SKM-1 treated with dmso at 0.1 percent for 144 hours (cell line): ENCODE data around the gene PROK1.
A peak's percentile ranks its signal among the peaks of the same experiment; 100 is the strongest.
"Not testable (repeated sequence)": the region's sequence is repeated elsewhere in the genome, so short reads cannot be mapped to it uniquely, and the experiment has no call there.

ENCODE experiments used
- DNase-seq: peaks from one replicate; lab custom pipeline; 2025; ENCODE audit not compliant: unreplicated experiment; lab: John Stamatoyannopoulos, UW

The PROK1 gene, protein sequence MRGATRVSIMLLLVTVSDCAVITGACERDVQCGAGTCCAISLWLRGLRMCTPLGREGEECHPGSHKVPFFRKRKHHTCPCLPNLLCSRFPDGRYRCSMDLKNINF

DNA sequence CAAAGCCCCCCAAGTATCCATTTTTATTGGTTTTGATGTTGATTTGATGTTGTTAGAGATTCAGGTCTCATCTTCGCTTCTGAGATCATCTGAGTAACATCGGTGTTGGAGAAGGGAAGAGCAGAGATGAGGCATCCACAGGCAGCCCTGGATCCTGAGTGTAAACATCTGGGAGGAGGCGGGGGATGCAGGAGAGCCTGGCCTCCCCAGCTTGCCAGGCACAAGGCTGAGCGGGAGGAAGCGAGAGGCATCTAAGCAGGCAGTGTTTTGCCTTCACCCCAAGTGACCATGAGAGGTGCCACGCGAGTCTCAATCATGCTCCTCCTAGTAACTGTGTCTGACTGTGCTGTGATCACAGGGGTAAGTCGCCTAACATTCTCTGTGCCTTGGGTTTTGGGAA, at the start of gene PROK1:
Gene PROK1, plus strand, starts transcription at position 221 of the 400 bp plus-strand sequence. Its CDS starts 68 bp downstream, at position 289.
- DNase-seq, result no peak

GRCh38 chr1:110403805-110404204, 47.1 kb upstream of the PROK1 start:
- no peak for DNase-seq

- DNase-seq, result no peak
Observed at GRCh38 chr1:110404401-110404800, 46.5 kb upstream of the PROK1 start.

DNA sequence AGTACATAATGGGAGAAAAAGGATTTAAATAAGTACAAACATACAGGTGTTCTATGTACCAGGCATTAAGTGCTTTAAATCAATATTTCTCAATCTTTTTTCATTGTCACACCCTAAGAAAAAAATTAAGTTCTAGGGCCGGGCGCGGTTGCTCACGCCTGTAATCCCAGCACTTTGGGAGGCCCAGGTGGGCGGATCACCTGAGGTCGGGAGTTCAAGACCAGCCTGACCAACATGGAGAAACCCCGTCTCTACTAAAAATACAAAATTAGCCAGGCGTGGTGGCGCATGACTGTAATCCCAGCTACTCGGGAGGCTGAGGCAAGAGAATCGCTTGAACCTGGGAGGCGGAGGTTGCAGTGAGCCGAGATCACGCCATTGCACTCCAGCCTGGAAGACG, 44.5 kb upstream of the PROK1 start:
- not testable (repeated sequence) for DNase-seq

DNA sequence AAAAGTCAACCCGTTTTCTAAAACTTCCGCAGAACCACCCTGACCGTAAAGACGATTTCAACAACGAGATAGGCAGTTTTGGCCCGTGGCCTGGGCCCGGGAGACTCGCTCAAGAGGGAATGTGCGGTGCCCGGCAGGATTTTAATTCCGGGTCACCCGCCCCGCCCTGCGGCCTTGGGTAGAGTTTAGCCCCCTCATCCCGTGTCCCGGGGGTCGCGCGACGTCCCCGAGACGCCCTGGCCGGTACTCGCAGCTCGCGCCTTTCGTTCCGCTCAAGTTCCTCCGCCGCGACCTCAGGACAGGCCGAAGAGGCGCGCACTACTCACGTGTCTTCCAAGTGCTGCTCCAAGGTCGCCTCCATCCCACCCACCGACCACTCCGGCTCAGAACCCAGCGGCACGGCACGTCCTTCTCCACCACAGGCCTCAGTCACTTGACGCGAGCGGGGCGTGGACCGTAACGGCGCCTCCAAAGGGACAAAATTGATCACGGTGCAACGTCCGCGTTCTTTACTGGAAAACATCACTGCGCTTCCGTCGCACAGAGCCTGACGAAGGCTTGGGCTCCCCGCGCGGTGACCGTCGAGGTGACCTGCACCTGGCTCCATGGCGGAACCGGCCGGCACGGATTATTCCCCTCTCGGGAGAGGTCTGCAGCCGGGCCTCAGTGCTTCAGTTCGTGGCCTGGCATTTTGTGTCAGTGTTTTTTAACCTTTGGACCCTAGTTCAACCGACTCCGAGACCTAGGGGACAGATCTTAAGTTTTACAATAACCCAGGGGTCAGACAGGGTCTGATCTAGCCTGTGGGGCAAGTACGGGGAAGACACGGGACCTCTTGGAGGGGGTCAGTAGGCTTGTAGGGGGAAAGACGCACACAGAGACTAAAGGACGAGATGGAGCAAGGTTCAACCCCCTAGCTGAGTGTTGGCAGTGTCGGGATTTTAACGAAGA, 43.4 kb upstream of the PROK1 start, which contains the start of gene LAMTOR5:
Gene LAMTOR5, minus strand, starts transcription at position 435 of the 951 bp plus-strand sequence. Its CDS starts 74 bp downstream, at position 361.
- peak; percentile 85 for DNase-seq

DNA sequence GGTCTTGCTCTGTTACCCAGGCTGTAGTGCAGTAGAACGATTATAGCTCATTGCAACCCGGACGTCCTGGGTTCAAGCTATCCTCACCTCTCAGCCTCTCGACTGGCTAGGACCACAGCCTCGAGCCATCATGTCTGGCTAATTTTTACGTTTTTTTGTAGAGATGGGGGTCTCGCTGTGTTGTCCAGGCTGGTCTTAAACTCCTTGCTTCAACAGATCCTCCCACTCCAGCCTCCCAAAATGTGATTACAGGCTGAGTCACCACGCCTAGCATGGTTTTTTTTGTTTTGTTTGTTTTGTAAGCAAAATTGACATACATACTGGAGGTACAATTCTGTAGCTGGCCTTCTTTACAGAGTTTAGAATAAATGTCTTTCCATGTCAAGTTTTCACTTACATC, 42.5 kb upstream of the PROK1 start:
- no peak for DNase-seq

DNA sequence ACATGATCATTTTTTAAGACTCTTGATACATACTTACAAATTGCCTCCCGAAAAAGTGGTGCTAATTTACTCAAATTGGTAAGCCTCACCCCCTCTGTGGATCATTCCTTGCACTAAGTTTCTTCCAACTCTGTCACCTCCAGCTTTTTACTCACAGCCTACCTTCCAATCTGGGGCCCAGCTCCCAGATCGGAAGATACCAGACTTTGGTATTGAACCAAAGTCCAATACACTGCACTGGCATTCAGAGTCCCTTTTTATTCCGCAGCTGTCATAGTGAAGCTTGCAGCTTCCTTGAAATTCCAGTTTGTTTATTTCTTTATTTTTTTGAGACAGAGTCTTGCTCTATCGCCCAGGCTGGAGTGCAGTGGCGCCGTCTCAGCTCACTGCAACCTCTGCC, 41.6 kb upstream of the PROK1 start:
- DNase-seq, result no peak

DNA sequence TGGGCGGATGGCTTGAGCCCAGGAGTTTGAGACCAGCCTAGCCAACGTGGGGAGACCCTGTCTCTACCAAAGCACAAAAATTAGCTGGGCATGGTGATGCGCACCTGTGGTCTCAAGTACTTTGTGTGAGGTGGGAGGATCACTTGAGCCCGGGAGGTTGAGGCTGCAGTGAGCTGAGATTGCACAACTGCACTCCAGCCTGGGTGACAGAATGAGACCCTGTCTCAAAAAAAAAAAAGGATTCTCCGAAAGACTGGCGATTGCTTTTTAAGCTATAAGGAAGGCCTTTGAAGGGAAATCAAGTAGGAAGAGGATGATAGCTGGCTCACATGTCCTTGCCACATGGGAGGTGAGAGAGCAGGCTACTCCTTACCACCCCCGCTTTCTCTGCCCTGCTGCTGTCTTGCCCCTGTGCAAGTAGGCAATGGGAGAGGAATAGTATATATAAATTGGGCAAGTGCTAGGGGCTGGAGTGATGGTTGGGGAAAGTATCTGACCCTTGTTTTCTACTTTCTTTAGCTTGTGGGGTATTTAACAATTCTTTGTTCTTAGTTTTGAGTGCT, 39.7 kb upstream of the PROK1 start:
- DNase-seq, result no peak

GRCh38 chr1:110412576-110412975, 38.4 kb upstream of the PROK1 start:
- DNase-seq, result peak; percentile 49

DNA sequence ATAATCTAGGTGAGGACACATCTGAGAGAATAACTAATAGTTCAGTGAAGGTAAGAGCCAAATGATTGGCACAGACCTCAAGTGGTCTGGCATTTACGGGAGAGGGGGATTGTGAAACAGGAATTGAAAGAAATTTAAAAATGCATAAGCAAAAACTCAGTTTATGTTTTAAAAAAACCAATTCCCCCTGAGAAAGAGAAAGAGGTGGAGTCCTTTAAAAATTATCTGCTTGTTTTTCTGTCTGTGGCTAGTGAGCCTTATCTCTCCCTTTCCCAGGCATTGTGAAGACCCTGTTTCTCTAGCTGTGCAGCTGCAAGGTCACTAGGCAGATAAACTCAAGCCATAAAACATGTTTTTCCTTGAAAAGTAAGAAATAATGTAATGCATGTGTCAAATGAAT, 37.9 kb upstream of the PROK1 start:
- DNase-seq, result not testable (repeated sequence)

GRCh38 chr1:110418729-110419128, 32.2 kb upstream of the PROK1 start:
- DNase-seq, result no peak

DNA sequence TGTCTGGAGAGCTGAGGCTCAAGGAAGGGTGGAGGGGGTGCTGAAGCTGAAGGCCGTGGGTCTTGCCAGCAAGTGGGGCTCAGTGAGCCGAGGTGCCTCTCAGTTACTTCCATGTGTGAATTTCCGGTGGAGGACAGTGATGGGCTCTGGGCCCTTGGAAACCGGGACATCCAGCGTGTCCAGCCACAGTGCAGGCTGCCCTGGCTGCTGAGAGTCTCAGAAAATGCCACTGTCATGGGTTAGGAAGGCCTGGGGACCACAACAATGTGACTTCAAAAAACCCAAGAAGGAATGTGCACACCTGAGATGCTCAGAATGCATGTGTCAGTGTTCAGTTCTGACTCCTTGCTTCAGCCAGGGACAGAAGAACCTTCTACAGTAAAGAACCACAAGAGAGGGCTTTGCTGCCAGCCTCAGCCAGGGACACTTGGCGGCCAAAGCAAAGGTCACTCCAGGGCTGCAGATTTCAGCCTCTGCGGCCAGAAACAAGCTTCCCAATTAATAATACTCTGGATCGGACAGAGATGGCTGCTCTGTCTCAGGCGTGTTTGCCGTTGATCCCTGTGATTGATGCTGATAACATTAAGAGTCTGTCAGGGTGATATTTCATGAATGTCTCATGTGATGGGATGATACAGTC, 30.8 kb upstream of the PROK1 start:
- no peak for DNase-seq

- DNase-seq, result no peak
Observed at GRCh38 chr1:110420874-110421793, 29.8 kb upstream of the PROK1 start.

DNA sequence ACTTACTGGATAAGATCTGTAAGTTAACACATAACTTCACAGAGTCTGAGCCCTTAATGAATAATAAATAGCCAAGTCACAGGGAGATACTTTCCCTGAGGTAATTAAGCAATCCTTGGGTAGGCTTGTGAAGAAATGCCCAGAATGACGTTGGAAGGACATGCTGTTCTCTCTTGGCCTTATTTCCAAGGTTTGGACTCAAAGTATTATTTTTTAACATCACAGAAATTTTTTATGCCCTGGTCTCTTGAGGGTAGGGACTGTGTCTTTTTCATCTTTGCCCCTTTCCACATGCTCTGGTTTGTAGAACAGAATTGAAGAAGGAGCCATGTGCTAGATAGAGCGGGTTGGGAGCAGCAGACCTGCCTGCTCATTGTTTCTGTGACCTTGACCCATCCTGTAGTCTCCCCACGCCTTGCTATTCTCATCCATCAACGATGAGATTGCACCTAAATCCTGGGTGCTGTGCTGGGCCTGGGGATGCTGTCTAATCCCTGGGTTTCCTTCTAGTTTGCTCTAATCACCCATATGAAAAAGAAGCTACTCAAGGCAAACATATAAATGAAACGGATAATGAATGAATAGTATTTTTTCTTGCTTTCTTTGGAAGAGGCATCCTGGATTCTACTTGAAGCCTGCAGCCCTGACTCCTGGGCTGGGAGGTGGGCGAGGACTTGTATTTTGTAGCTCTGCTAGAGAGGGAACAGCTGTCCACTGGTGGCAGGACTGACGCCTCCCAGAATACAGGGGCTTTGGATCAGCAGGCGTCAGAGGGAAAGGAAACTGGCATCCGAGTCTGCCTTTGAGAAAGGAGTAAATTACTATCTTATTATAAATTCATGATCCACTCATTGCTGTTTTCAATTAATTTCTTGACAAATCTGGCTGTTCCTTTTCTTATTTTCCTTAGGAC, 26.0 kb upstream of the PROK1 start:
- DNase-seq, result no peak

GRCh38 chr1:110425612-110426152, 25.3 kb upstream of the PROK1 start:
- no peak for DNase-seq

- DNase-seq, result peak; percentile 21
Observed at GRCh38 chr1:110426854-110427253, 24.1 kb upstream of the PROK1 start.

GRCh38 chr1:110428946-110429345, 22.0 kb upstream of the PROK1 start:
- DNase-seq, result no peak

GRCh38 chr1:110430366-110430765, 20.6 kb upstream of the PROK1 start:
- peak; percentile 54 for DNase-seq

DNA sequence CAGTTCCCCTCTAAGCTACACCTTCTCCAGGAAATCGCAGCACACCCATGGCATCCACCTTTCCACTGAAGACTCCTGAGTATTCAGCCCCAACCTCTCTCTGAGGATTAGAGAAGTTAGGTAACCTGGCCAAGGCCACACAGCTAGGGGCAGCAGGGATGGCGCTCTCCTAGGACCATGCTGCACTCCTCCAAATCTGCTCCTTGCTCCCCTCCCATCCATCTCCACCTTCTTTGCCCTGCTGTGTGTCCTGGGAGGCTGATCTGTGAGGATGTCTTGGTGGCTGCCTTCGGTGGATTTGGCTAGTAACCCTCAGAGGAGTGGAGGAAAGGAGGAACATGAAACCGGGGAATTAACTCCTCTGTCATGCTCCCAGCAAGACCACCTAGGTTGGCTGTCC, 20.0 kb upstream of the PROK1 start:
- no peak for DNase-seq
